SK-N-SH treated with all-trans-retinoic acid at 6 μM for 48 hours (cell line): ENCODE data around the gene PAFAH1B2.

Source experiments
- CREB5 ChIP-seq: fragments of 250-450 bp; sonication (Bioruptor Pico); IDR thresholded peaks from 2 replicates; pipeline ENCODE4 v1.5.1; 2020; ENCODE audit warnings: low read depth, mild to moderate bottlenecking, moderate library complexity
- PATZ1 ChIP-seq: fragments of 250-450 bp; sonication (Bioruptor Pico); IDR thresholded peaks from 2 replicates; pipeline ENCODE4 v1.8.0; 2020; ENCODE audit warnings: mild to moderate bottlenecking, moderate library complexity, borderline replicate concordance
- TSHZ2 ChIP-seq: fragments of 250-450 bp; sonication (Bioruptor Pico); IDR thresholded peaks from 2 replicates; pipeline ENCODE4 v1.5.0; 2020; ENCODE audit warnings: mild to moderate bottlenecking, moderate library complexity

- no peak for TF ChIP-seq TSHZ2 (CRISPR knock-in tag)
- TF ChIP-seq CREB5 (CRISPR knock-in tag), result no peak
- no peak for TF ChIP-seq PATZ1 (CRISPR knock-in tag)
These were observed 21.5 kb upstream of the PAFAH1B2 start for GRCh38 chr11:117122556-117122955.
